ENCODE results near the gene PRAF2. TPM values are rescaled to one million over a fixed set of nuclear protein-coding genes. Genes with fewer than 3 reads are reported as not detected.

Gene PRAF2
- polyA plus RNA-seq (2011; rRNA removed) = 13.6 and 17.0 TPM in 2 replicates
- polyA plus RNA-seq (2012; cell fraction: cytosol; rRNA removed) = 28.9 and 40.7 TPM in 2 replicates
- polyA plus RNA-seq (2012; cell fraction: nucleus; rRNA removed) = 22.4 and 33.4 TPM in 2 replicates
- 29.9 to 37.7 TPM (median 35.4 TPM) in 3 replicates for polyA plus RNA-seq (2017; fragmentation: RNase III; extraction: RNeasy Plus Mini Kit Qiagen cat#74134 plus additional on column Dnase treatment)
- polyA minus RNA-seq (2011; rRNA and poly(A)+ RNA removed) = 14.4 and 16.4 TPM in 2 replicates

- ChIA-PET CTCF (interaction anchor here (1.2 kb wide), 1 partner anchor 30 kb away, joined by 3 read pairs; no protein-coding TSS in a partner anchor), POLR2A (interaction anchor here (0.8 to 1.0 kb wide), 3 partner anchors 30 to 117 kb away, joined by 3 to 5 read pairs (median 3); no protein-coding TSS in a partner anchor)
- Histone ChIP-seq H3K4me3 (peak within 1 kb of the TSS; percentile 69), H3K4me1 (peaks cover 13% of the 10 kb centered on the region; the same call in 2 of the 3 replicates), H3K4me2 (peak within 1 kb of the TSS; percentile 90), H3K27ac (peak within 1 kb of the TSS; percentile 80 to 84), H3K9me3 (no peaks in the 10 kb centered on the region)
- peak; percentile 89 to 97 for ATAC-seq
- WGBS (ENCODE audit: missing lambda C conversion rate) = 17% methylated on average over 14 of the region's 61 CpGs
- peak; percentile 93 to 94 for DNase-seq (ENCODE audit: low read depth in 1 of 2, low spot score in 1 of 2)
- peak; percentile 73 for FAIRE-seq
- peak; percentile 92 for TF ChIP-seq TP53 (CRISPR knock-in tag; IDR thresholded peaks at IDR 0.05)
- peak; percentile 99 for TF ChIP-seq HOXB13 (CRISPR knock-in tag; IDR thresholded peaks at IDR 0.05; ENCODE audit: low read depth)
- TF ChIP-seq SMC3 (IDR thresholded peaks at IDR 0.05) = no peak
- 0 out of 5 replicates have a peak, but pooled peaks of 1 of the 2 experiments have one; percentile 10 for TF ChIP-seq RAD21 (conservative IDR thresholded peaks at IDR 0.05 in 1 of 2, IDR thresholded peaks at IDR 0.05 in 1 of 2)
- no peak for TF ChIP-seq MYC (IDR thresholded peaks at IDR 0.05; ENCODE audit: borderline replicate concordance, low read length)
- peak; percentile 20; the same call in 1 of the 2 replicates for TF ChIP-seq GATA3 (IDR thresholded peaks at IDR 0.05; ENCODE audit: borderline replicate concordance)
- TF ChIP-seq HOXA7 (CRISPR knock-in tag; IDR thresholded peaks at IDR 0.05) = peak; percentile 87
- peak; percentile 86 for TF ChIP-seq HEYL (CRISPR knock-in tag; IDR thresholded peaks at IDR 0.05)
- TF ChIP-seq NPAS2 (CRISPR knock-in tag; IDR thresholded peaks at IDR 0.05; ENCODE audit: borderline replicate concordance) = peak; percentile 81
- peak; percentile 81 for TF ChIP-seq RARB (CRISPR knock-in tag; IDR thresholded peaks at IDR 0.05)
- peak; percentile 99 for TF ChIP-seq MAX (IDR thresholded peaks at IDR 0.05)
- peak; percentile 90; the same call in 1 of the 2 replicates for TF ChIP-seq FOSB (CRISPR knock-in tag; IDR thresholded peaks at IDR 0.05)
- peak; percentile 42; the same call in 1 of the 3 replicates for TF ChIP-seq BCL3 (IDR thresholded peaks at IDR 0.05)
- TF ChIP-seq POLR2A (IDR thresholded peaks at IDR 0.05; ENCODE audit: low read length) = peak; percentile 63
- peak; percentile 62; the same call in 1 of the 2 replicates for TF ChIP-seq RNF2 (IDR thresholded peaks at IDR 0.05; ENCODE audit: borderline replicate concordance, low read depth)
- TF ChIP-seq TFCP2L1 (CRISPR knock-in tag; IDR thresholded peaks at IDR 0.05) = peak; percentile 77; the same call in 1 of the 2 replicates
- peak; percentile 56 for TF ChIP-seq BHLHE40 (IDR thresholded peaks at IDR 0.05; ENCODE audit: low read depth, low read length)
- TF ChIP-seq E2F6 (IDR thresholded peaks at IDR 0.05; ENCODE audit: borderline replicate concordance, low read depth) = peak; percentile 97
- TF ChIP-seq CEBPB (IDR thresholded peaks at IDR 0.05) = peak; percentile 51 to 73; a peak in 3 of 4 replicates
- TF ChIP-seq ZSCAN20 (CRISPR knock-in tag; IDR thresholded peaks at IDR 0.05) = peak; percentile 92; the same call in 1 of the 2 replicates
- no peak for TF ChIP-seq ZFP36 (IDR thresholded peaks at IDR 0.05; ENCODE audit: borderline replicate concordance, partially characterized antibody)
- TF ChIP-seq CHD4 (IDR thresholded peaks at IDR 0.05; ENCODE audit: borderline replicate concordance) = no peak
- TF ChIP-seq FOXS1 (CRISPR knock-in tag; IDR thresholded peaks at IDR 0.05) = peak; percentile 82
- TF ChIP-seq CBX2 (IDR thresholded peaks at IDR 0.05; ENCODE audit: borderline replicate concordance, low read depth) = no peak
- TF ChIP-seq CBX8 (IDR thresholded peaks at IDR 0.05) = no peak
- TF ChIP-seq USF2 (IDR thresholded peaks at IDR 0.05) = peak; percentile 90
- no peak for TF ChIP-seq POLR2AphosphoS2 (conservative IDR thresholded peaks at IDR 0.05; ENCODE audit: low read length)
- TF ChIP-seq ATOH8 (CRISPR knock-in tag; IDR thresholded peaks at IDR 0.05; ENCODE audit: low read depth) = peak; percentile 99
- peak; percentile 70; the same call in 1 of the 2 replicates for TF ChIP-seq PBX3 (IDR thresholded peaks at IDR 0.05)
- TF ChIP-seq JUN (IDR thresholded peaks at IDR 0.05) = peak; percentile 50 to 86; a peak in 4 of 5 replicates
- no peak for TF ChIP-seq ESRRA (IDR thresholded peaks at IDR 0.05; ENCODE audit: borderline replicate concordance, low read length)
- peak; percentile 97 for TF ChIP-seq HOXB5 (CRISPR knock-in tag; IDR thresholded peaks at IDR 0.05)
- TF ChIP-seq PHF8 (IDR thresholded peaks at IDR 0.05; ENCODE audit: borderline replicate concordance, low read depth) = peak; percentile 43; the same call in 1 of the 2 replicates
These were observed at the start of gene PRAF2 for GRCh38 chrX:49073601-49074575. Gene PRAF2 (minus strand): TSS chrX:49074002. CDS start chrX:49073987, 15 bp downstream.

Measured in A549 (cell line).